Fibroblast of skin of scalp (primary cell): ENCODE results near the gene SOX8.

Experiments used
- DNase-seq: peaks from one replicate; pipeline ENCODE4 v3.0.0-alpha.2; 2013

Gene SOX8

DNA sequence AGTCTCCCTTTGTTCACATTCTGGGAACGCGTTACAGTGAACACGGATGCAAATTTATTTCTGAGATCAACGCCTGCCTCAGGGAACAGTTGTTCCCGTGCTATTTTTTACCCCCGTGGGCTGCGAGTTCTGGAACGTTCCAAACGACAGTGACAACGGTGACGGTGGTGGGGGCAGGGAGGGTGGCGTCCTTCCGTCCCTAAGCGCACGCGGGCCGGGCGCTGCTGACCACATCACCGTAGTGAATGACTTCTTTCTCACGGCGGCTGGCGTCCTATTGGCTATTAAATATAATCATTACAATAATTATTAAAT lies 45.9 kb downstream of the SOX8 start:
- no peak for DNase-seq

DNA sequence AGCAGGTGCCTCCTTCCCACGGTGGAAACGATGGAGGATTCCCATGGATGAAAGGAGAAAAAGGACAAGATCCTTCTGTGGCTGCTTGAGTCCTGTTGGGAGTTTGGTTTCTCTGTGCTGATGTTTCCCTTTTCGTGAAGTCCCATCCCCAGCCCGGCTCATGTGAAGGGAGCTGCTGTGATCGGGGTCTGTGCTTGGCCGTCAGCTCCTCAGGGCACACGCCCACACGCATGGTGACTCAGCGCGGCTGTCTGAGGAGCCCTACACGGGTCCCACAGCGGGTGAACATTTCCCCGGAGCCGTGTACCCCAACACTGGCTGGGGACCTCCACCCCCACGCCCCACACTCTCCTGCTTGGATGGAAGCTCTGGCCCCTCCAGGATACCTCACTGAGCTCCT lies 46.5 kb downstream of the SOX8 start:
- no peak for DNase-seq

DNA sequence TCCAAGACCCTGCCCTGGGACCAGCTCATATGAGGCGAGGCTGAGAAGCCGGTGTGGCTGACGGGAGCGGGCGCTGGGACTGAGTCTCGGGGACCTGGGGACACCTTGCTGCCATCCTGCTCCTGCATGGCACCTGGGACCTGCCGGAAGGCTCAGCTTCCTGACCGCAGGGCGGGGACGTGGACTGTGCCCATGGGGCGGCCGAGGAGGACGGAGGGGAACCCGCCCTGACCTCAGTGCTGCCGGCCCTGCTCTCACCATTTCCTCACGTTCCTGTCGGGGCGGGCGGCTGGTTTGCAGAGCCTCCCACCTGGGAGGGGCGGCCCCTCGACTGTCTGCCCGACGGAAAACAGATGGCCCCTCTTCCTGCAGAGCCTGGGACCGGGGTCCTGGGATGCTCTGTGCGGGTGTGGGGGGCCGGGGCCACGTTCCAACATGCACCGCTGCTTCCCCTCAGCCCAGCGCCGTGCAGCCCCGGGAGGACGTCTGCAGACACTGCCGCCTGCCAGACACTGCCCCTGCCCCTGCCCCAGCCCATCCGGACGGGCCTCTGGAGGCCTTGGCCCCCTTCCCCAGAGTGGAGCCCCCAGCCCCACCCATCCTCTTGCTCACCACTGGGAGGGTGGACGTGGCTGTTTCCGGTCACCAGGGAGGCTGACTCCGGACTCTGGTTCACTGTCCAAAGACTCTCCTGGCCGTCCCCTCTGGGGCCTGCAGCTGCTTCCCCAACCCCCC lies 47.1 kb downstream of the SOX8 start:
- no peak for DNase-seq

DNA sequence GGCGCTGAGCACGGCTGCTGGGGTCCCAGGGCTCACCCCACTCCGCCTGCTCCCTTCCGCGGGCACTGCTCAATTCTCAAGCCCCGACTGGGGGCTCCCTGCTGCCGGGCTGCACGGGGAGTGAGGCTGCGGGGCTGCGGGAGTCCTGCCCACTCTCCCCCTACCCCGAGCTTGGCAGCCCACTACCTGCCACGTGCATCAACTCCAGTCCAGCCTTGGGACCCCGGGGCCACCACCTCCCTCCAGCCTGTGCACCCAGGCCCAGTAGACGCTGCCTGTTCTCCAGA lies 47.6 kb downstream of the SOX8 start:
- no peak for DNase-seq

DNA sequence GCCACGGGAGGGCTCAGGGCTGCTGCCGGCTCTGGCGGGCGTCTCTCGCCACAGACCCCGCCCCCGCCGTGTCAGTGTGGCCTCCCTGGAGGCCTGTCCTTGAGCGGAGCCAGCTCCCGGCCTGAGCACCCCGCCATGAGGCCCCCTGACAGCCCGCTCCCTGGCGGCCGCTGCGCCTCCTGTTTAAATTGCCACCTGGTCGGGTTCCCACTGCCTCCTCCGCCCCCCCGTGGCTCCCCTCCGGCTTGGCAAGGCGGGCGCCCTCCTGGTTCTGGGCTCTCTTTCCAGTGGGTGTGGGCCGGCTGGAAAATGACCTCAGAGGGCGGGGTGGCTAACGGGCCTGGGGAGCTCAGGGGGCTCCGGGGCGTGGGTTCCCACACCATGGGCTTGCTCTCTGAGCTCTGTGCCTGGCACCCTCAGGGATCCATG lies 48.9 kb downstream of the SOX8 start:
- no peak for DNase-seq

DNA sequence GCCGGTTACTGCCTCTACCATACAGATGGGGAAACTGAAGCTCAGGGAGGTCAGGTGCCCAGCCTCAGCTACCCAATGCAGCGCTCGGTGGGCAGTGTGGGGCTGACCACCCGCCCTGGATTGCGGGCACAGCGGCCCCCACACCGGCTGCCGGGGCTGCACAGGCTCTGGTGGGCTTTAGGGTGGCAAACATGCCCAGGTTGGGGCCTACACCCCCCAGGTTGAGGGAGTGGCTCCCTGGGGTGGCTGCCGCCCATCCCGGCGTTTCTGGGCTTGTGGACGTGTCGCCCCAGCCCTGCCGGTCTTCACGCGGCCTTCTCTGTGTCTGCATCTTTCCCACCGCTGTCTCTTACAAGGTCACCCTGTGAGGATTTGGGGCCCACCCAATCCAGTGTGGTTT lies 50.1 kb downstream of the SOX8 start:
- no peak for DNase-seq

DNA sequence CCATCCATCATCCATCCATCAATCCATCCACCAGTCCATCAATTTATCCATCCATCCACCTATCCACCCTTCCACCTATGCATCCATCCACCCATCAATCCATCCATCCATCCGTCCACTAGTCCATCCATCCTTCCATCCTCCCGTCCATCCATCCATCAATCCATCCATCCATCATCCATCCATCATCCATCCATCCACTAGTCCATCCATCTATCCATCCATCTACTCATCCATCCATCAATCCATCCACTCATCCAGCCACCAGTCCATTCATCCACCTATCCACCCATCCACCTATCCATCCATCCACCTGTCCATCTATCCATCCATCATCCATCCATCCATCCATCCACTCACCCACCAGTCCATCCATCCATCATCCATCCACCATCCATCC lies 51.0 kb downstream of the SOX8 start:
- DNase-seq: no peak

DNA sequence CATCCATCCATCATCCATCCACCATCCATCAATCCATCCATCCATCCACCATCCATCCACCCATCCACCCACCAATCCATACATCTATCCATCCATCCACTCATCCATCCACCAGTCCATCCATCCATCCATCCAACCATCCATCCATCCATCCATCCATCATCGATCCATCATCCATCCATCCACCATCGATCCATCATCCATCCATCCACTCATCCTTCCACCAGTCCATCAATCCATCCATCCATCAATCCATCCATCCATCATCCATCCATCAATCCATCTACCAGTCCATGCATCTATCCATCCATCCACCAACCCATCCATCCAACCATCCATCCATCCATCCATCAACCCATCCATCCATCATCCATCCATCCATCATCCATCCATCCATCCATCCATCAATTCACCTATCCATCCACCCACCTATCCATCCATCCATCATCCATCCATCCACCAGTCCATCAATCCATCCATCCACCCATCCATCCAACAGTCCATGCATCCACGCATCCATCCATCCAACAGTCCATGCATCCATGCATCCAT lies 51.6 kb downstream of the SOX8 start:
- DNase-seq: no peak

DNA sequence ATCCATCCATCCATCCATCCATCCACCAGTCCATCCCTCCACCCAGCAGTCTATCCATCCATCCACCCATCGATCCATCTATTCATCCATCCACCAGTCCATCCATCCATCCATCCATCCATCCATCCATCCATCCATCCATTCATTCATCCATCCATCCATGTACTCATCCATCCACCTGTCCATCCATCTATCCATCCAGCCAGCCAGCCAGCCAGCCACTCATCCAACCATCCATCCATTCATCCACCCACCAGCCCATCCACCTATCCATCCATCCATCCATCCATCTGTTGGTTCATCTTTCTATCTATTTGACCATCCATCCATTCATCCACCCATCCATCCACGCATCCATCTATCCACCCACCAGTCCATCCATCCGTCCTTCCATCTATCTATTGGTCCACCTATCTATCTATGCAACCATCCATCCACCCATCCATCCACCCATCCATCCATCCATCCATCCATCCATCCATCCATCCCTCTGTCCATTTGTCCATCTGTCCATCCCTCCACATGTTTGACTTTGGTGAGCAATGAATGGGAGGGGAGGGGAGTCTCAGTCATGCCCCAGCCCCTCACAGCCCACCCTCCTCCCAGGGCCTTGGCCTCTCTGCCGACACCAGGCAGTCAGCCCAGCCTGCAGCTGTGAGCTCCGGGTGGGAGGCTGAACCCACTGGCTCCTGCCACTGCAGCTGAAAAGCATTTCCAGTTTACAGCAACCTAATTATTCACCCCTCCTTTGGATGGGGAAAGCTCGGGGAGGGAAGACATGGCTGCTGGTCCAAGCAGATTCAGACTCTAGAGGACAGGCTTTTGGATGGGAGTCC lies 52.9 kb downstream of the SOX8 start:
- no peak for DNase-seq

DNA sequence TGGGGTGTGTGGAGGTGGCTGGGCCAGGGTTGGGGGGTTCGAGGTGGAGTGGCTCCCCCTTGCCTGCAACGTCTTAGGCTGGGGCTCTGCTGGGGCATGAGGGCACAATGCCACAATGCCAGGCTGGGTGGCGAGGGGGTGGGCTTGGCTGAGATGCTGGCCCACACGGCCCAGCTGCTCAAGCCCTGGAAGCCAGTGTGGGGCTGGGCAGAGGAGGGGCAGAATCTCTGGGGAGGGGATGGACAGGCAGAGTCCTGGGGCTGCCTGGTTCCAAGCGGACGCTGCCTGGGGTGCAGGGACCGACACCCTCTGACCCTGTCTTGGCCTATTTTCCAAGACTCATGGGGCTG lies 53.5 kb downstream of the SOX8 start:
- no peak for DNase-seq

DNA sequence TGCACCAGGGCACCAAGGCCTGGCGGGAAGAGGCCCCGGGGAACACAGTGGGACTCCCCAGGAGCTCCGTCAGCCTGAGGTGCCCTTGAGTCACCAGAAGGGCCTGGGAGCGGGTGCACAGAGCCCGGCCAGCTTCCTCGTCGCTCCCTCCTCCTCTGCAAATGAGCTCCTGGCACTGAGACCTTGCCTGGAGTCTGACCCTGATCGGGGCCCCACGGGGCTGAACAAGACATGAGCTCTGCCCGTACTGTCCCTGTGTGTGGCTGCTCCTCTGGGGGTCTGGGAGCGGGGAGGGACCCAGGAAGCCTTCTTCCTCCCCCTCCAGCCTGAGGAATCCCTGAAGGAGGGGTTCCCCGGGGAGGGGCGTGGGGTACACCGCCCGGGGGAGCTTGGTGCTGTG lies 54.6 kb downstream of the SOX8 start:
- no peak for DNase-seq
